Loucy (cell line): ENCODE measurements around the gene KIF18A.

Source experiments
- H2AFZ ChIP-seq: fragments of 200-600 bp; sonication (generic); 2 replicates; pipeline ENCODE4 v1.6.0; 2016; ENCODE audit warnings: antibody characterized with exemption, mild to moderate bottlenecking, low read length, moderate library complexity
- H3F3A ChIP-seq: fragments of 200-600 bp; 2 replicates; pipeline ENCODE4 v1.6.0; 2016; ENCODE audit warnings: antibody characterized with exemption, low read depth, mild to moderate bottlenecking
- H3K27me3 ChIP-seq: fragments of 200-600 bp; sonication (generic); 2 replicates; pipeline ENCODE4 v1.6.1; 2014; ENCODE audit warnings: low read length, mild to moderate bottlenecking; ENCODE audit not compliant: insufficient read depth, poor library complexity, severe bottlenecking
- H3K36me3 ChIP-seq: fragments of 200-600 bp; sonication (generic); 2 replicates; pipeline ENCODE4 v1.6.1; 2016; ENCODE audit warnings: low read length; ENCODE audit not compliant: insufficient read depth
- H3K4me1 ChIP-seq: fragments of 200-600 bp; sonication (generic); 2 replicates; pipeline ENCODE4 v1.5.1; 2014; ENCODE audit warnings: low read length, mild to moderate bottlenecking; ENCODE audit not compliant: insufficient read depth, poor library complexity, severe bottlenecking
- H3K4me2 ChIP-seq: fragments of 200-600 bp; sonication (generic); 2 replicates; pipeline ENCODE4 v1.6.0; 2014; ENCODE audit warnings: antibody characterized with exemption, low read length, low read depth, mild to moderate bottlenecking; ENCODE audit not compliant: poor library complexity, severe bottlenecking
- H3K4me3 ChIP-seq: fragments of 200-600 bp; sonication (generic); 2 replicates; pipeline ENCODE4 v1.5.1; 2014; ENCODE audit warnings: low read length, mild to moderate bottlenecking, mixed read lengths; ENCODE audit not compliant: poor library complexity, severe bottlenecking
- H3K79me2 ChIP-seq: fragments of 200-600 bp; sonication (generic); 2 replicates; pipeline ENCODE4 v1.6.1; 2014; ENCODE audit warnings: low read length; ENCODE audit not compliant: insufficient read depth
- H3K9ac ChIP-seq: fragments of 200-600 bp; sonication (generic); 2 replicates; pipeline ENCODE4 v1.6.0; 2014; ENCODE audit warnings: mild to moderate bottlenecking, low read depth, low read length, moderate library complexity; ENCODE audit not compliant: poor library complexity, severe bottlenecking
- H3K9me2 ChIP-seq: fragments of 200-600 bp; sonication (generic); replicated peaks from 2 replicates; pipeline ENCODE4 v1.6.1; 2016; ENCODE audit warnings: low read depth, low read length, mixed read lengths
- H3K9me3 ChIP-seq: fragments of 200-600 bp; sonication (generic); 2 replicates; pipeline ENCODE4 v1.6.1; 2014; ENCODE audit warnings: mild to moderate bottlenecking, antibody characterized with exemption, low read length, low read depth; ENCODE audit not compliant: insufficient read depth
- H4K20me1 ChIP-seq: fragments of 200-600 bp; sonication (generic); 2 replicates; pipeline ENCODE4 v1.6.0; 2014; ENCODE audit warnings: antibody characterized with exemption, low read length, mild to moderate bottlenecking; ENCODE audit not compliant: insufficient read depth, poor library complexity, severe bottlenecking
- EZH2phosphoT487 ChIP-seq: fragments of 200-600 bp; IDR thresholded peaks from 2 replicates; pipeline ENCODE4 v1.6.1; 2018; ENCODE audit warnings: antibody characterized with exemption, mild to moderate bottlenecking, moderate library complexity, borderline replicate concordance
- TF ChIP-seq, protein P1 (sequence below): fragments of 200-600 bp; sonication (generic); conservative IDR thresholded peaks from 2 replicates; pipeline ENCODE4 v1.5.1; 2014; ENCODE audit warnings: mild to moderate bottlenecking, antibody characterized with exemption, low read length

The KIF18A gene

DNA sequence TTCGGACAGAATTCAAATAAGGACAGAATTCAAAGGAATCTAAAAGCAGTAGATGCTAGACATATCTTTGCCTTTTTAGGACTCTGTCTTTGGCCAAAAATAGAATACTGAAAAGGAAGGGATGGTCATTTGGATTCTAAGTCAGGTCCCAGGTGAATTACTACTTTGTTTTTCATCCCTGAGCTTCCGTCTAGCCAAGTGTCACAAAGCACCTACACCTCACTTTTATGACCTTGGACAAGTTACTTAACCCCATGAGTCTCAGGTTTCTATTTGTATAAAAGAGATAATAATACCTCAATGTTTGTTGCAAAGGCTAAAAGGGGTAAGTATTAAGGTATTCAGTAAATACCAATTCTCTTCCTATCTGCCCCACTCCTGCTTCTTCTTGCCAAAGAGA is 7.3 kb downstream of the KIF18A start:
- Histone ChIP-seq H3K4me1 (peaks cover 44% of the 10 kb centered on the region), H4K20me1 (peaks cover 21% of the 10 kb centered on the region), H3K9me3 (no peaks in the 10 kb centered on the region), H2AFZ (no peak overlapping the region), H3K36me3 (peaks cover 15% of the 10 kb centered on the region), H3K9me2 (no peaks in the 10 kb centered on the region), H3K27me3 (no peaks in the 10 kb centered on the region), H3K4me3 (no peak overlapping the region), H3K79me2 (peaks cover 97% of the 10 kb centered on the region), H3K4me2 (peak overlapping the region; percentile 13), H3K9ac (no peak overlapping the region), H3F3A (no peaks in the 10 kb centered on the region)
- TF ChIP-seq, protein P1, sequence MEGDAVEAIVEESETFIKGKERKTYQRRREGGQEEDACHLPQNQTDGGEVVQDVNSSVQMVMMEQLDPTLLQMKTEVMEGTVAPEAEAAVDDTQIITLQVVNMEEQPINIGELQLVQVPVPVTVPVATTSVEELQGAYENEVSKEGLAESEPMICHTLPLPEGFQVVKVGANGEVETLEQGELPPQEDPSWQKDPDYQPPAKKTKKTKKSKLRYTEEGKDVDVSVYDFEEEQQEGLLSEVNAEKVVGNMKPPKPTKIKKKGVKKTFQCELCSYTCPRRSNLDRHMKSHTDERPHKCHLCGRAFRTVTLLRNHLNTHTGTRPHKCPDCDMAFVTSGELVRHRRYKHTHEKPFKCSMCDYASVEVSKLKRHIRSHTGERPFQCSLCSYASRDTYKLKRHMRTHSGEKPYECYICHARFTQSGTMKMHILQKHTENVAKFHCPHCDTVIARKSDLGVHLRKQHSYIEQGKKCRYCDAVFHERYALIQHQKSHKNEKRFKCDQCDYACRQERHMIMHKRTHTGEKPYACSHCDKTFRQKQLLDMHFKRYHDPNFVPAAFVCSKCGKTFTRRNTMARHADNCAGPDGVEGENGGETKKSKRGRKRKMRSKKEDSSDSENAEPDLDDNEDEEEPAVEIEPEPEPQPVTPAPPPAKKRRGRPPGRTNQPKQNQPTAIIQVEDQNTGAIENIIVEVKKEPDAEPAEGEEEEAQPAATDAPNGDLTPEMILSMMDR: no peak
- TF ChIP-seq EZH2phosphoT487: no peak

DNA sequence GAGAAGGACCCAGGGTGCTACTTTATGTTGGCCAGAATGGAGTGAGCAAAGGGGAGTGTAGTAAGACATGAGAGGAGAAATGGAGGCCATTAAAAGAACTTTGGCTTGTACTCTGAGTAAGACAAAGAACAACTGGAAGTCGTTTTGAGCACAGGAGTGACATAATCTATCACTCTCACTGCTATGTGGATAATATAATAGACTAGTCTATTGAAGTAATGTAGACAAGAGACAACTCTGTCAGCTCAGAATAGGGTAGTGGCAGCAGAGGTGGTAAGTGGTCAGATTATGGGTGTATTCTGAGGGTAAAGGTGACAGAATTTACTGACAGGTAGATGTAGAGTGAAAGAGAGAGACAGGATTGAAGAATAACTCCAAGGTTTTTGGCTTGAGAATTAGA is 8.2 kb downstream of the KIF18A start:
- H3K27me3 ChIP-seq: no peaks in the 10 kb centered on the region
- no peak overlapping the region for H2AFZ ChIP-seq
- peaks cover 97% of the 10 kb centered on the region for H3K79me2 ChIP-seq
- H3K4me1 ChIP-seq: peaks cover 36% of the 10 kb centered on the region
- TF ChIP-seq, protein P1: no peak
- TF ChIP-seq EZH2phosphoT487: no peak
- H3K4me2 ChIP-seq: peak overlapping the region; percentile 13
- H3K4me3 ChIP-seq: peak overlapping the region; percentile 18
- no peaks in the 10 kb centered on the region for H3K9me2 ChIP-seq
- no peak overlapping the region for H3K9ac ChIP-seq
- peaks cover 15% of the 10 kb centered on the region for H3K36me3 ChIP-seq
- no peaks in the 10 kb centered on the region for H3F3A ChIP-seq
- peaks cover 21% of the 10 kb centered on the region for H4K20me1 ChIP-seq
- H3K9me3 ChIP-seq: no peaks in the 10 kb centered on the region

GRCh38 chr11:28098257-28098656 is 9.7 kb downstream of the KIF18A start:
- Histone ChIP-seq H3K27me3 (no peaks in the 10 kb centered on the region), H3K36me3 (peaks cover 19% of the 10 kb centered on the region), H3K9ac (no peak overlapping the region), H3K9me3 (no peaks in the 10 kb centered on the region), H3K9me2 (no peaks in the 10 kb centered on the region), H2AFZ (no peak overlapping the region), H3K79me2 (peaks cover 97% of the 10 kb centered on the region), H3K4me2 (peak overlapping the region; percentile 9), H3K4me3 (no peak overlapping the region), H4K20me1 (peaks cover 16% of the 10 kb centered on the region), H3K4me1 (peaks cover 21% of the 10 kb centered on the region), H3F3A (no peaks in the 10 kb centered on the region)
- no peak for TF ChIP-seq EZH2phosphoT487
- TF ChIP-seq, protein P1: no peak
